HG03457 (cell line): ENCODE results near the gene COQ5.

Source experiments
- ATAC-seq: cut with Tn5 transposase; IDR thresholded peaks from one replicate; pipeline ENCODE4 v1.9.1; 2021; ENCODE audit warnings: moderate number of reproducible peaks; ENCODE audit not compliant: unreplicated experiment

COQ5 gene

GRCh38 chr12:120485961-120486881, 42.7 kb downstream of the COQ5 start:
- no peak for ATAC-seq

GRCh38 chr12:120483621-120484020, 45.3 kb downstream of the COQ5 start:
- no peak for ATAC-seq

- no peak for ATAC-seq
These were observed 47.8 kb downstream of the COQ5 start for GRCh38 chr12:120481022-120481767.

- no peak for ATAC-seq
These were observed 48.7 kb downstream of the COQ5 start for GRCh38 chr12:120480211-120480610.

GRCh38 chr12:120479458-120479857, 49.5 kb downstream of the COQ5 start:
- no peak for ATAC-seq

- ATAC-seq: no peak
These were observed 53.3 kb downstream of the COQ5 start for GRCh38 chr12:120475643-120476042.

- no peak for ATAC-seq
These were observed 54.4 kb downstream of the COQ5 start for GRCh38 chr12:120474616-120474960.

- ATAC-seq: no peak
These were observed 54.9 kb downstream of the COQ5 start for GRCh38 chr12:120473807-120474615.

GRCh38 chr12:120472521-120472920, 56.4 kb downstream of the COQ5 start:
- no peak for ATAC-seq

GRCh38 chr12:120470150-120470784, 58.7 kb downstream of the COQ5 start:
- ATAC-seq: peak; percentile 6

GRCh38 chr12:120469450-120470149, 59.4 kb downstream of the COQ5 start, which contains the start of gene SRSF9:
SRSF9 (minus strand) TSS chr12:120469748; CDS start chr12:120469609, 139 bp downstream.
- ATAC-seq: peak; percentile 81

- ATAC-seq: peak; percentile 21
These were observed 60.0 kb downstream of the COQ5 start for GRCh38 chr12:120468821-120469449.

- no peak for ATAC-seq
These were observed 60.6 kb downstream of the COQ5 start for GRCh38 chr12:120468325-120468820.

GRCh38 chr12:120467439-120467838, 61.5 kb downstream of the COQ5 start:
- no peak for ATAC-seq

- ATAC-seq: no peak
These were observed 62.2 kb downstream of the COQ5 start for GRCh38 chr12:120466560-120467315.

- ATAC-seq: no peak
These were observed 63.2 kb downstream of the COQ5 start for GRCh38 chr12:120465756-120466155.

- ATAC-seq: no peak
These were observed 65.2 kb downstream of the COQ5 start for GRCh38 chr12:120463712-120464111.

- no peak for ATAC-seq
These were observed 66.8 kb downstream of the COQ5 start for GRCh38 chr12:120462099-120462640.
